HG02678 (cell line): ENCODE results near the gene MYOZ1.
"Not testable (repeated sequence)": the region's sequence is repeated elsewhere in the genome, so short reads cannot be mapped to it uniquely, and the experiment has no call there.

Experiments used
- ATAC-seq: cut with Tn5 transposase; IDR thresholded peaks from one replicate; pipeline ENCODE4 v1.9.1; 2021; ENCODE audit warnings: mild to moderate bottlenecking, moderate library complexity; ENCODE audit not compliant: unreplicated experiment

The MYOZ1 gene

GRCh38 chr10:73647875-73648651, 6.8 kb upstream of the MYOZ1 start:
- no peak for ATAC-seq

- no peak for ATAC-seq
These were observed 6.1 kb upstream of the MYOZ1 start for GRCh38 chr10:73647211-73647874.

GRCh38 chr10:73646598-73647041, 5.3 kb upstream of the MYOZ1 start:
- no peak for ATAC-seq

- no peak for ATAC-seq
These were observed 4.0 kb upstream of the MYOZ1 start for GRCh38 chr10:73645251-73645650.

- no peak for ATAC-seq
These were observed 3.5 kb upstream of the MYOZ1 start for GRCh38 chr10:73644767-73645166.

- peak; percentile 57 for ATAC-seq
These were observed 2.9 kb upstream of the MYOZ1 start for GRCh38 chr10:73644015-73644743.

- ATAC-seq, result no peak
These were observed 2.1 kb upstream of the MYOZ1 start for GRCh38 chr10:73643362-73643761.

GRCh38 chr10:73639286-73639685, 2.0 kb downstream of the MYOZ1 start:
- no peak for ATAC-seq

- no peak for ATAC-seq
These were observed 5.5 kb downstream of the MYOZ1 start for GRCh38 chr10:73635781-73636180.

GRCh38 chr10:73634421-73634820, 6.9 kb downstream of the MYOZ1 start:
- ATAC-seq, result no peak

- ATAC-seq, result no peak
These were observed 12.1 kb downstream of the MYOZ1 start for GRCh38 chr10:73629165-73629564.

- no peak for ATAC-seq
These were observed 12.9 kb downstream of the MYOZ1 start for GRCh38 chr10:73628405-73628804.

- no peak for ATAC-seq
These were observed 14.0 kb downstream of the MYOZ1 start for GRCh38 chr10:73627300-73627699.

GRCh38 chr10:73625884-73626752, 15.2 kb downstream of the MYOZ1 start:
- peak; percentile 98 for ATAC-seq

- ATAC-seq, result peak; percentile 29
These were observed 16.0 kb downstream of the MYOZ1 start for GRCh38 chr10:73625004-73625883.

GRCh38 chr10:73623056-73623455, 18.2 kb downstream of the MYOZ1 start:
- ATAC-seq, result no peak

- not testable (repeated sequence) for ATAC-seq
These were observed 20.3 kb downstream of the MYOZ1 start for GRCh38 chr10:73620974-73621373.

- not testable (repeated sequence) for ATAC-seq
These were observed 24.1 kb downstream of the MYOZ1 start for GRCh38 chr10:73617143-73617542.

- no peak for ATAC-seq
These were observed 26.6 kb downstream of the MYOZ1 start for GRCh38 chr10:73614720-73615119.

- ATAC-seq, result no peak
These were observed 32.2 kb downstream of the MYOZ1 start for GRCh38 chr10:73609116-73609515.
